NOMO-1 (cell line): ENCODE measurements around the gene TTLL12.
"Not testable (repeated sequence)": the region's sequence is repeated elsewhere in the genome, so short reads cannot be mapped to it uniquely, and the experiment has no call there.

Experiments used
- DNase-seq, 2 experiments: peaks; one replicate each; lab custom pipeline; 2025; ENCODE audit not compliant: unreplicated experiment in 2 of 2; lab: John Stamatoyannopoulos, UW

TTLL12 gene

GRCh38 chr22:43157874-43158546 lies 28.9 kb downstream of the TTLL12 start:
- DNase-seq, result no peak

- no peak for DNase-seq
Measured at GRCh38 chr22:43156413-43156812, 30.5 kb downstream of the TTLL12 start.

GRCh38 chr22:43155789-43156188 lies 31.1 kb downstream of the TTLL12 start:
- no peak for DNase-seq

- peak; percentile 38 to 58 for DNase-seq
Measured at GRCh38 chr22:43154887-43155536, 31.9 kb downstream of the TTLL12 start.

DNA sequence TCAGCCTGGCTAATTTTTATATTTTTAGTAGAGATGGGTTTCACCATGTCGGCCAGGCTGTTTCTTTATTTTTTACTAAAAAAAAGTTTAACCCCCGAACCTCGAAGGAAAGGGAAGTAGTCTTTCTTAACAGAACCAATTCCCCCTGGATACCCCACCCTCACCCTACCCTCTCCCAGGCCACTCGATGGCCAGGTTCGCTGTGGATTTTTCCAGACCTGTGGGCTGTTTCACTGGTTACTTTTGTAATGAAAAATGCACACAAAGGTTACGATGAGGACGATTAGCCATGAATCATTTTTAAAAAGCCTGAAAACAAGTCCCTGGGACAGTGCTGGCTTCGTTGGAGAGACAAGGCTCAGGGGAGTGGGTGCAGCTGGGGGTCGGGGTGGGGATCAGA lies 33.0 kb downstream of the TTLL12 start:
- DNase-seq, result peak; percentile 4 to 11

GRCh38 chr22:43152357-43153071 lies 34.4 kb downstream of the TTLL12 start:
- DNase-seq, result peak; percentile 18 to 26

- no peak for DNase-seq
Measured at GRCh38 chr22:43152003-43152356, 35.0 kb downstream of the TTLL12 start.

DNA sequence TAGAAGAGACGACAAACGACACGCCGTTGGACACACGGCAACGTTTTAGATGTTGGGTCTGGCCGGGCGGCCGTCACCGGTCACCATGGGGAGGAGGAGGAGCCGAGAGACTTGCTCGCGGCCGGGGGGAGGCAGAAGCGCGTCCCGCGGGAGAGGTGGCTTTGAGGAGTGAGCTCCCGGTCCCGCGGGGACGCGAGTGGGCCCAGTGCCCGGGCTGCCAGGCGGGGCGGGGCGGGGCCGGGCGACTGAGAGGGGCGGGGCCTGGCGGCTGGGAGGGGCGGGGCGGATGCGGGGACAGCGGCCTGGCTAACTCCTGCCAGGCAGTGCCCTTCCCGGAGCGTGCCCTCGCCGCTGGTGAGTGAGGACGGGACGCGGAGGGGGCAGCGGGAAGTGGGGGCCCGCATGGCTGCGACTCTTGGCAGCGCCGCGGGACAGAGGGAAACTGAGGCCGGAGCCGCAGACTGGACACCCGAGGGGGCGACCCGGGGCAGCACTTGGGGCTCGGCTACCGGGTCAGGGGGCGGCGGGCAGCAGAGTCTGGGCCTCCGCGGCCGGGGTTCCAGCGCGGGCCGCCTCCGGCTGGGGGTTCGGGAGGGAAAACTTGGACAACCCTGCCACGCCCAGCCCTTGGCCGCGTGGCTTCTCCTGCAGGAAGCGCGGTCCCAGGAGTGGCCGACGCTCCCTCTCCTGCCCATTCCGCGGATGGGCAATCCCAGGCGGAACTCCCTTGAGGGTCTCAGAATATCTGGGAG lies 35.5 kb downstream of the TTLL12 start, which contains the start of gene TSPO:
Gene TSPO, plus strand, starts transcription at position 309 of the 752 bp plus-strand sequence. CDS start 7,680 bp downstream, outside the sequence.
- DNase-seq, result peak; percentile 13 to 17

- DNase-seq, result no peak
Measured at GRCh38 chr22:43150731-43151206, 36.2 kb downstream of the TTLL12 start.

GRCh38 chr22:43148581-43148980 lies 38.4 kb downstream of the TTLL12 start:
- DNase-seq, result peak; percentile 49 to 69

- DNase-seq, result peak; percentile 50 to 62
Measured at GRCh38 chr22:43147821-43148220, 39.1 kb downstream of the TTLL12 start.

DNA sequence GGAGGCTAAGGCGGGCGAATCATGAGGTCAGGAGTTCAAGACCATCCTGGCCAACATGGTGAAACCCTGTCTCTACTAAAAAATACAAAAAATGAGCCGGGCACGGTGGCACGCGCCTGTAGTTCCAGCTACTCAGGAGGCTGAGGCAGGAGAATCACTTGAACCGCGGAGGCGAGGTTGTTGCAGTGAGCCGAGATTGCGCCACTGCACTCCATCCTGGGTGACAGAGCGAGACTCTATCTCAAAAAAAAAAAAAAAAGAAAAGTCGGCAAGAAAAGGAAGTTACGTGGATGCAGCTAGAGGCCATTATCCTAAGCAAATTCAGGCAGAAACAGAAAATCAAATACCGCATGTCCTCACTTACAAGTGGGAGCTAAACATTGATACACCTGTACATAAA lies 40.6 kb downstream of the TTLL12 start:
- DNase-seq, result peak; percentile 18

- DNase-seq, result not testable (repeated sequence)
Measured at GRCh38 chr22:43145371-43145770, 41.6 kb downstream of the TTLL12 start.

GRCh38 chr22:43144949-43145348 lies 42.0 kb downstream of the TTLL12 start:
- DNase-seq, result no peak

DNA sequence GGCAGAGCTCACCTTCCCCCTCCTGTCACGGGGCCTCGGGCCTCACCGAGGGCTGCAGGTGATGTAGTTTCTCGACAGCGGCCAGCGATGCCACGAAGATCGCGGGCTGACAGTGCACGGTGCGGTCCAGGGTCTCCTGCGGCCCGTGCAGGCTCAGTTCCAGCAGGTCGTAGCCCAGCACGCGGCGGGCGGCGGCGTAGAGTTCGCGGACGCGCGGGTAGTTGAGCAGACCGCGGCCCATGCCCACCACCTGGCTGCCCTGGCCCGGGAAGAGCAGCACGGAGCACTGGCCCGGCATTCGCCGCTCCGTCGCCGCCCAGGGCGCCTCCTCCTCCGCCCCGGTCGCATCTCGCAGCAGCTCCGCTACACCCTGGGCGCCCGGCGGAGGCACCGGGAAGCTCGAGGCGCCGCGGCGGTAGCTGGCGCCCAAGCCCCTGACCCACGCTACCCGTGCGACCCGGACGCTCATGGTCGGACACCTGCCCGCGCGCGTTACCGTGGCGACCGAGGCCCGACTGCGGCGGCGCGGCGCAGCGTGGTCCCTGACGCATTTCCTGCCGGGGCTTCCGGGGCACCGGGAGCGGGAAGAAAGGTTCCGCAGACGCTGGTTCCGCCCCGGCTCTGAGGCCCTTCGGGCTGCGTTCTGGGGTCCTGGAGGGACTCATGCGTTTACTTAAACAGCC lies 43.9 kb downstream of the TTLL12 start, which contains the start of gene MCAT:
Gene MCAT, minus strand, starts transcription at position 519 of the 683 bp plus-strand sequence. Its CDS starts 50 bp downstream, at position 469.
- DNase-seq, result peak; percentile 66 to 83

- DNase-seq, result no peak
Measured at GRCh38 chr22:43136801-43137200, 50.1 kb downstream of the TTLL12 start.

DNA sequence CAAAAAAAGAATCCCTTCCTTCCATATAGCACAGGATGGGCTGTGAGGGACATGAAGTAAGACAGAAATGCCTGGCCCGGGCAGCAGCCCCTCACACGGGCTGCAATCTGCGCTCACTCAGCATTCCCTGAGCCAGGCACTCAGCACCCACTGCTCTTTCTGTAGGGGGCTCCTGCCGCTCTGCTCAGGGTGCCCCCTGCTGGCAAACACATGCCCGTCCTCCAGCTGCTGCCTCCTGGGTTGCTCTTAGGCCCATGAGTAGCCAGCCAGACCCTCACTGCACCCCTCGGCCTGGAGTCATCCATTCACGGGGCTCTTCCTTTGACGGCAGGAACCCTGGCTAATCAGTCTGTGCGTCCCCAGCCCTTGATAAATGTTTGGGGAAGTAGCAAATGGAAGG lies 50.7 kb downstream of the TTLL12 start:
- peak; percentile 28 to 40 for DNase-seq

DNA sequence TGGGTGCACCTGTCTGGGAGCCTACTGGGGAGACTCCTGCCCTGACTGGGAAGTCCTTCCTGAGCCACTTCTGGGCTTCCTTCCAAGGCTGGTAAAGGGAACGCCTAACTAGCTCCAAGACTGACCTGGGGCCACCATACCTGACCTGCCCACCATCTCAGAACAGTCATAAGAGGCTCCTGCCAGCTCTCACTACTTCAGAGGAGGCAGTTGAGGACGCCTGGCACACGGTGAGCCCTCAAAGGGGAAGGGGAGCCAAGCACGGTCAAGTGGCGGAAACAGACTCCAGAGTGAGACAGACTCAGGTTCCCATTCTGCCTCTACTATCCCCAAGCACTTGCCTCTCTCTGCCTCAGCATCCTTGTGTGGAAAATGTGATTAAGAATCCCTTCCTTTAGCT lies 51.4 kb downstream of the TTLL12 start:
- no peak for DNase-seq

- DNase-seq, result no peak
Measured at GRCh38 chr22:43134553-43134952, 52.4 kb downstream of the TTLL12 start.

DNA sequence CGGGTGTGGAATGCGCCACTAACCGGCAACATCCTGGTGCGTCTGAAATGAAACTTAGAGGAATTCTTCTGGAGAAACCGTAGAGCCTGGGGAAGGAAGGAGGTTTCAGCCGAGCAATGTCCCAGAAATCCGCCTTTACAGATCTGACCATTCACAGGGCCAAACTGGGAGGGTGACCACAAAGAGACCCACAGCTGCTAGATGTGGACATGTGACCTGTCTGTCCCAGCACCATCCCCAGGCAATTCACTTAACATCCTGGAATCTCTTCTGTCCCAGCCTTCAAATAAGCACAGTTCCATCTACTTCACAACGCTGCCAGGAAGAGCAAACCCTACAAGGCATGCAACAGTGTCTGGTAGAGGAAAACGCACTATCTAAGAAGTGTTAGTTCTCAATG lies 53.5 kb downstream of the TTLL12 start:
- no peak for DNase-seq
